ENCODE results near the gene THSD8. TPM values are rescaled to one million over a fixed set of nuclear protein-coding genes. Genes with fewer than 3 reads are reported as not detected.

The THSD8 gene
- total and polyA plus RNA-seq, 11 donors = 0.35 to 6.8 (median 2.2) TPM; not detected in 2

GRCh38 chr19:12833738-12834565 lies 32.1 kb downstream of the THSD8 start:
- ATAC-seq (peak in 1 of 4 donors; percentile 27), DNase-seq (no peak)
- no peaks in the 10 kb centered on the region for H3K36me3 ChIP-seq
- TF ChIP-seq CTCF (IDR thresholded peaks at IDR 0.05) = no peak
- TF ChIP-seq POLR2A (IDR thresholded peaks at IDR 0.05) = no peak
- 1 to 2% (median 1%) methylated on average over 20 to 87 of the region's 87 CpGs for WGBS, 4 donors
- peak overlapping the region; percentile 25 to 55 (median 44) for H3K4me3 ChIP-seq
- no peak overlapping the region for H3K27ac ChIP-seq
- H3K9me3 ChIP-seq = no peaks in the 10 kb centered on the region
- H3K27me3 ChIP-seq = peaks cover 47 to 97% (median 92%) of the 10 kb centered on the region in 9 donors
- peaks cover 0 to 34% (median 13%) of the 10 kb centered on the region in 12 donors for H3K4me1 ChIP-seq
- intact Hi-C loops (cut with DNase I) = no loop called here

GRCh38 chr19:12834566-12834943 lies 32.7 kb downstream of the THSD8 start, which contains the start of gene RTBDN:
TSS of gene RTBDN (minus strand) at chr19:12834579. CDS start at chr19:12829979, 4,600 bp downstream.
- Histone ChIP-seq H3K27me3 (peaks cover 47 to 97% (median 93%) of the 10 kb centered on the region in 9 donors), H3K9me3 (no peaks in the 10 kb centered on the region), H3K4me1 (peaks cover 0 to 34% (median 13%) of the 10 kb centered on the region in 12 donors), H3K27ac (no peak within 1 kb of the TSS), H3K4me3 (peak within 1 kb of the TSS; percentile 25 to 55 (median 44)), H3K36me3 (no peaks in the 10 kb centered on the region)
- 6 to 10% (median 7%) methylated on average over 20 of the region's 20 CpGs for WGBS, 4 donors
- intact Hi-C loops (cut with DNase I) = no loop called here
- TF ChIP-seq POLR2A (IDR thresholded peaks at IDR 0.05) = no peak
- no peak for TF ChIP-seq CTCF (IDR thresholded peaks at IDR 0.05)
- no peak for DNase-seq
- ATAC-seq = no peak

- Histone ChIP-seq H3K9me3 (no peaks in the 10 kb centered on the region), H3K4me3 (no peak overlapping the region), H3K4me1 (peaks cover 0 to 34% (median 13%) of the 10 kb centered on the region in 12 donors), H3K27me3 (peaks cover 44 to 97% (median 93%) of the 10 kb centered on the region in 9 donors), H3K36me3 (no peaks in the 10 kb centered on the region), H3K27ac (no peak overlapping the region)
- no peak for TF ChIP-seq POLR2A (IDR thresholded peaks at IDR 0.05)
- no peak for TF ChIP-seq CTCF (IDR thresholded peaks at IDR 0.05)
- WGBS, 4 donors = 6 to 8% (median 7%) methylated on average over 32 to 39 of the region's 39 CpGs
- ATAC-seq = no peak
- intact Hi-C loops (cut with DNase I) = no loop called here
- DNase-seq = no peak
These were observed 33.3 kb downstream of the THSD8 start for GRCh38 chr19:12834976-12835757.

GRCh38 chr19:12836529-12836863 lies 34.6 kb downstream of the THSD8 start:
- TF ChIP-seq POLR2A (IDR thresholded peaks at IDR 0.05) (no peak), CTCF (IDR thresholded peaks at IDR 0.05) (no peak)
- H3K27ac ChIP-seq = no peak overlapping the region
- H3K9me3 ChIP-seq = no peaks in the 10 kb centered on the region
- H3K27me3 ChIP-seq = peaks cover 46 to 99% (median 96%) of the 10 kb centered on the region in 9 donors
- peaks cover 0 to 42% (median 13%) of the 10 kb centered on the region in 12 donors for H3K4me1 ChIP-seq
- DNase-seq (no peak), ATAC-seq (no peak)
- no peaks in the 10 kb centered on the region for H3K36me3 ChIP-seq
- 6 to 12% (median 8%) methylated on average over 4 to 6 of the region's 6 CpGs for WGBS, 4 donors
- H3K4me3 ChIP-seq = no peak overlapping the region
- intact Hi-C loops (cut with DNase I) = no loop called here
